ENCODE data around the gene C19orf25. TPM values are rescaled to one million over a fixed set of nuclear protein-coding genes. Genes with fewer than 3 reads are reported as not detected.

The C19orf25 gene
- total and polyA plus RNA-seq, 2 of the 13 experiments (the other 11 are each of a cell fraction or from before 2014, with no cell fraction given) = 14.2 to 32.4 TPM

DNA sequence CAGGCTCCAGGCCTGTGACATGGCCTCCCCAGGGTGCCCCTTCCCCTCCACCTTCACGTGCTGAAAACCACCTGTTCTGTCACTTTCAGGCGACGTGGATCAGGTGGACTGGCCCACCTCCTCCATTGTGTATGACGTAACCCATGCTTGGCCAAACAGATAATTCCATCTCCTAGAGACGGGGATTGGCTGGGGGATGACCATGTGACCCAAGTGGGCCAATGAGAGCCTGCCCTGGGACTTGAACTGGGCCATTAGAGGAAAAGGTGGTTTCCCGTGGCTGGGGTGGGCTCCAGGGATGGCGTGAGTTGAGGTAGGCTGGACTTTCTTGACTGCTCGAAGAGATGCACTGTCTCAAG, 37.4 kb upstream of the C19orf25 start (continued):
- TF ChIP-seq, protein P1, sequence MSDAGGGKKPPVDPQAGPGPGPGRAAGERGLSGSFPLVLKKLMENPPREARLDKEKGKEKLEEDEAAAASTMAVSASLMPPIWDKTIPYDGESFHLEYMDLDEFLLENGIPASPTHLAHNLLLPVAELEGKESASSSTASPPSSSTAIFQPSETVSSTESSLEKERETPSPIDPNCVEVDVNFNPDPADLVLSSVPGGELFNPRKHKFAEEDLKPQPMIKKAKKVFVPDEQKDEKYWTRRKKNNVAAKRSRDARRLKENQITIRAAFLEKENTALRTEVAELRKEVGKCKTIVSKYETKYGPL (CRISPR knock-in tag; IDR thresholded peaks at IDR 0.05) = no peak
- TF ChIP-seq, protein P2, sequence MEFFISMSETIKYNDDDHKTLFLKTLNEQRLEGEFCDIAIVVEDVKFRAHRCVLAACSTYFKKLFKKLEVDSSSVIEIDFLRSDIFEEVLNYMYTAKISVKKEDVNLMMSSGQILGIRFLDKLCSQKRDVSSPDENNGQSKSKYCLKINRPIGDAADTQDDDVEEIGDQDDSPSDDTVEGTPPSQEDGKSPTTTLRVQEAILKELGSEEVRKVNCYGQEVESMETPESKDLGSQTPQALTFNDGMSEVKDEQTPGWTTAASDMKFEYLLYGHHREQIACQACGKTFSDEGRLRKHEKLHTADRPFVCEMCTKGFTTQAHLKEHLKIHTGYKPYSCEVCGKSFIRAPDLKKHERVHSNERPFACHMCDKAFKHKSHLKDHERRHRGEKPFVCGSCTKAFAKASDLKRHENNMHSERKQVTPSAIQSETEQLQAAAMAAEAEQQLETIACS (CRISPR knock-in tag; IDR thresholded peaks at IDR 0.05) = no peak
- TF ChIP-seq, protein P3, sequence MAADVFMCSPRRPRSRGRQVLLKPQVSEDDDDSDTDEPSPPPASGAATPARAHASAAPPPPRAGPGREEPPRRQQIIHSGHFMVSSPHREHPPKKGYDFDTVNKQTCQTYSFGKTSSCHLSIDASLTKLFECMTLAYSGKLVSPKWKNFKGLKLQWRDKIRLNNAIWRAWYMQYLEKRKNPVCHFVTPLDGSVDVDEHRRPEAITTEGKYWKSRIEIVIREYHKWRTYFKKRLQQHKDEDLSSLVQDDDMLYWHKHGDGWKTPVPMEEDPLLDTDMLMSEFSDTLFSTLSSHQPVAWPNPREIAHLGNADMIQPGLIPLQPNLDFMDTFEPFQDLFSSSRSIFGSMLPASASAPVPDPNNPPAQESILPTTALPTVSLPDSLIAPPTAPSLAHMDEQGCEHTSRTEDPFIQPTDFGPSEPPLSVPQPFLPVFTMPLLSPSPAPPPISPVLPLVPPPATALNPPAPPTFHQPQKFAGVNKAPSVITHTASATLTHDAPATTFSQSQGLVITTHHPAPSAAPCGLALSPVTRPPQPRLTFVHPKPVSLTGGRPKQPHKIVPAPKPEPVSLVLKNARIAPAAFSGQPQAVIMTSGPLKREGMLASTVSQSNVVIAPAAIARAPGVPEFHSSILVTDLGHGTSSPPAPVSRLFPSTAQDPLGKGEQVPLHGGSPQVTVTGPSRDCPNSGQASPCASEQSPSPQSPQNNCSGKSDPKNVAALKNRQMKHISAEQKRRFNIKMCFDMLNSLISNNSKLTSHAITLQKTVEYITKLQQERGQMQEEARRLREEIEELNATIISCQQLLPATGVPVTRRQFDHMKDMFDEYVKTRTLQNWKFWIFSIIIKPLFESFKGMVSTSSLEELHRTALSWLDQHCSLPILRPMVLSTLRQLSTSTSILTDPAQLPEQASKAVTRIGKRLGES (CRISPR knock-in tag; IDR thresholded peaks at IDR 0.05; ENCODE audit: borderline replicate concordance) = no peak
- TF ChIP-seq, protein P4, sequence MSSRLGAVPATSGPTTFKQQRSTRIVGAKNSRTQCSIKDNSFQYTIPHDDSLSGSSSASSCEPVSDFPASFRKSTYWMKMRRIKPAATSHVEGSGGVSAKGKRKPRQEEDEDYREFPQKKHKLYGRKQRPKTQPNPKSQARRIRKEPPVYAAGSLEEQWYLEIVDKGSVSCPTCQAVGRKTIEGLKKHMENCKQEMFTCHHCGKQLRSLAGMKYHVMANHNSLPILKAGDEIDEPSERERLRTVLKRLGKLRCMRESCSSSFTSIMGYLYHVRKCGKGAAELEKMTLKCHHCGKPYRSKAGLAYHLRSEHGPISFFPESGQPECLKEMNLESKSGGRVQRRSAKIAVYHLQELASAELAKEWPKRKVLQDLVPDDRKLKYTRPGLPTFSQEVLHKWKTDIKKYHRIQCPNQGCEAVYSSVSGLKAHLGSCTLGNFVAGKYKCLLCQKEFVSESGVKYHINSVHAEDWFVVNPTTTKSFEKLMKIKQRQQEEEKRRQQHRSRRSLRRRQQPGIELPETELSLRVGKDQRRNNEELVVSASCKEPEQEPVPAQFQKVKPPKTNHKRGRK (CRISPR knock-in tag; IDR thresholded peaks at IDR 0.05) = no peak
- TF ChIP-seq RORA (CRISPR knock-in tag; IDR thresholded peaks at IDR 0.05) (no peak), RNF2 (conservative IDR thresholded peaks at IDR 0.05; ENCODE audit: low read depth) (no peak), ATF7 (IDR thresholded peaks at IDR 0.05) (peak; percentile 94), ATF7 (CRISPR knock-in tag; IDR thresholded peaks at IDR 0.05) (no peak), NFYB (CRISPR knock-in tag; IDR thresholded peaks at IDR 0.05) (peak; percentile 67), CEBPB (IDR thresholded peaks at IDR 0.05; ENCODE audit: borderline replicate concordance, low read depth, low read length) (peak; percentile 16; the same call in 1 of the 2 replicates), ADNP (CRISPR knock-in tag; IDR thresholded peaks at IDR 0.05) (no peak), ZNF138 (CRISPR knock-in tag; IDR thresholded peaks at IDR 0.05; ENCODE audit: low read depth) (no peak), NFYC (CRISPR knock-in tag; IDR thresholded peaks at IDR 0.05) (peak; percentile 69), ZNF3 (CRISPR knock-in tag; IDR thresholded peaks at IDR 0.05) (no peak), SOX6 (IDR thresholded peaks at IDR 0.05) (no peak), SOX6 (CRISPR knock-in tag; IDR thresholded peaks at IDR 0.05) (no peak), ZNF660 (CRISPR knock-in tag; IDR thresholded peaks at IDR 0.05; ENCODE audit: borderline replicate concordance, low read depth) (no peak)
- TF ChIP-seq, protein P5, sequence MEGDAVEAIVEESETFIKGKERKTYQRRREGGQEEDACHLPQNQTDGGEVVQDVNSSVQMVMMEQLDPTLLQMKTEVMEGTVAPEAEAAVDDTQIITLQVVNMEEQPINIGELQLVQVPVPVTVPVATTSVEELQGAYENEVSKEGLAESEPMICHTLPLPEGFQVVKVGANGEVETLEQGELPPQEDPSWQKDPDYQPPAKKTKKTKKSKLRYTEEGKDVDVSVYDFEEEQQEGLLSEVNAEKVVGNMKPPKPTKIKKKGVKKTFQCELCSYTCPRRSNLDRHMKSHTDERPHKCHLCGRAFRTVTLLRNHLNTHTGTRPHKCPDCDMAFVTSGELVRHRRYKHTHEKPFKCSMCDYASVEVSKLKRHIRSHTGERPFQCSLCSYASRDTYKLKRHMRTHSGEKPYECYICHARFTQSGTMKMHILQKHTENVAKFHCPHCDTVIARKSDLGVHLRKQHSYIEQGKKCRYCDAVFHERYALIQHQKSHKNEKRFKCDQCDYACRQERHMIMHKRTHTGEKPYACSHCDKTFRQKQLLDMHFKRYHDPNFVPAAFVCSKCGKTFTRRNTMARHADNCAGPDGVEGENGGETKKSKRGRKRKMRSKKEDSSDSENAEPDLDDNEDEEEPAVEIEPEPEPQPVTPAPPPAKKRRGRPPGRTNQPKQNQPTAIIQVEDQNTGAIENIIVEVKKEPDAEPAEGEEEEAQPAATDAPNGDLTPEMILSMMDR (CRISPR knock-in tag; IDR thresholded peaks at IDR 0.05) = no peak
- TF ChIP-seq, protein P6, sequence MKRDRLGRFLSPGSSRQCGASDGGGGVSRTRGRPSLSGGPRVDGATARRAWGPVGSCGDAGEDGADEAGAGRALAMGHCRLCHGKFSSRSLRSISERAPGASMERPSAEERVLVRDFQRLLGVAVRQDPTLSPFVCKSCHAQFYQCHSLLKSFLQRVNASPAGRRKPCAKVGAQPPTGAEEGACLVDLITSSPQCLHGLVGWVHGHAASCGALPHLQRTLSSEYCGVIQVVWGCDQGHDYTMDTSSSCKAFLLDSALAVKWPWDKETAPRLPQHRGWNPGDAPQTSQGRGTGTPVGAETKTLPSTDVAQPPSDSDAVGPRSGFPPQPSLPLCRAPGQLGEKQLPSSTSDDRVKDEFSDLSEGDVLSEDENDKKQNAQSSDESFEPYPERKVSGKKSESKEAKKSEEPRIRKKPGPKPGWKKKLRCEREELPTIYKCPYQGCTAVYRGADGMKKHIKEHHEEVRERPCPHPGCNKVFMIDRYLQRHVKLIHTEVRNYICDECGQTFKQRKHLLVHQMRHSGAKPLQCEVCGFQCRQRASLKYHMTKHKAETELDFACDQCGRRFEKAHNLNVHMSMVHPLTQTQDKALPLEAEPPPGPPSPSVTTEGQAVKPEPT (CRISPR knock-in tag; IDR thresholded peaks at IDR 0.05; ENCODE audit: low read depth) = no peak
- TF ChIP-seq, protein P7, sequence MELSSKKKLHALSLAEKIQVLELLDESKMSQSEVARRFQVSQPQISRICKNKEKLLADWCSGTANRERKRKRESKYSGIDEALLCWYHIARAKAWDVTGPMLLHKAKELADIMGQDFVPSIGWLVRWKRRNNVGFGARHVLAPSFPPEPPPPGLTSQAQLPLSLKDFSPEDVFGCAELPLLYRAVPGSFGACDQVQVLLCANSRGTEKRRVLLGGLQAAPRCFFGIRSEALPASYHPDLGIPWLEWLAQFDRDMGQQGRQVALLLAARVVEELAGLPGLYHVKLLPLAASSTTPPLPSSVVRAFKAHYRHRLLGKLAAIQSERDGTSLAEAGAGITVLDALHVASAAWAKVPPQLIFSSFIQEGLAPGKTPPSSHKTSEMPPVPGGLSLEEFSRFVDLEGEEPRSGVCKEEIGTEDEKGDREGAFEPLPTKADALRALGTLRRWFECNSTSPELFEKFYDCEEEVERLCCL (CRISPR knock-in tag; IDR thresholded peaks at IDR 0.05; ENCODE audit: borderline replicate concordance) = no peak
